T-helper 1 cell treated with Interleukin-12 subunit alpha and Interleukin-12 subunit beta and Interleukin-4 antibody, amounts not matched to agents 30 ng/mL and 1 ng/mL, for 36 hours (primary cell): ENCODE measurements around the gene PLXDC2. TPM values are rescaled to one million over a fixed set of nuclear protein-coding genes. Genes with fewer than 3 reads are reported as not detected.

ENCODE experiments used
- intact Hi-C: fragments of 100-400 bp; cut with micrococcal nuclease; formaldehyde crosslinking; loops from one replicate; pipeline ENCODE4 v1.15.1; 2024
- total RNA-seq: library from RNA; stranded (reverse); gene quantifications from 2 replicates; pipeline ENCODE4 v1.2.3, GENCODE V29; 2022

PLXDC2 gene
- total RNA-seq, 1 donor from 2014 or later = 0.10 TPM

- intact Hi-C loops = no loop called here
These were observed 118.9 kb downstream of the PLXDC2 start for GRCh38 chr10:19935176-19935575.

DNA sequence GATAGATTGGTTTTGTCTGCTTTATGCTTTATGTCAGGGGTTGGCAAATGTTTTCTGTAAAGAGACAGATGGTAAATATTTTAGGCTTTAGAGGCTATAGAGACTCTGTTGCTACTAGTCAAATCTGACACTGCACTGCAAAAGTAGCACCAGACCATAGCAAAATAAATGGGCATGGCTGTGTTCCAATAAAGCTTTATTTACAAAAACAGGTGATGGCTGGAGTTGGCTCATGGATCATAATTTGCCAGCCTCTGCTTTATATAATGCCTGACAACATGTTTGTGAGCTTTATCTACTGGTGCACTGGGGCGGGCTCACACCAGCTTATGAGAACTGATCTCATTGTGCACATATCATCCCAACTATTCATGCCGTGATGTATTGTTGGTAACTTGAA, 120.1 kb downstream of the PLXDC2 start:
- intact Hi-C loops = no loop called here

GRCh38 chr10:19937989-19938388, 121.8 kb downstream of the PLXDC2 start:
- intact Hi-C loops = no loop called here

GRCh38 chr10:19941206-19941880, 125.1 kb downstream of the PLXDC2 start:
- intact Hi-C loops = no loop called here

DNA sequence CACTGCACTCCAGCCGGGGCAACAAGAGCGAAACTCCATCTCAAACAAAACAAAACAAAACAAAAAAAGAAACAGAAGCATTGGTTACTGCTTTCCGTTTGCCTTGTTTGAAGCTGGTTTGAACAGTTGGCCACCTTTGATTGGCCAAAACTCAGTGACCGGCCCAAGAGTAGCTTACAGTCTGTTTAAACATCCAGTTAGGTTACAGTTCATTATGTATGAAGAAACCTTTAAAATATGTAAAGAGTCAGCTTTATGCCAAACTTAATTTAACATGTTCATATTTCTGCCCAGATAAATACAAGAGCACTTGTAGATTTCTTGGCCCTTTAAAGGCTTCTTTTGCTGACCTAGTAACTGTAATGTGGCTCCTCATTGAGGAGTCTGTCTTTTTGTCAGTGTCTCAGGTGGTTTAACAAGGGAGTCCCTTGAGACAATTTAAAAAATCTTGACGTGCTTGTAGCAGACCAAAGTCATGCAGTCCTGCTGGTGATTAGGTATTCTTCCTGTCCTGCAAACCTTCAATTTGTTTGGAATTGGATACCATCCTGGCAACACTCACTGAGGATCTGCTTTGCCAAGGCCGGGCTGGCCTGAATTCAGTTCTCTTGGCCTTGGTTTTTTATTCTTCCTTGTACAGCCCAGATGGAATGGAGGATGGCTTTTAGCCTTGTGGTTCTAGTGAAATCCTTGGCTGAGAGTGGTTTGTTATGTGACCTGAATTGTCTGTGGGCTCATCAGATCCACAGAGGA, 128.9 kb downstream of the PLXDC2 start:
- intact Hi-C loops = no loop called here

DNA sequence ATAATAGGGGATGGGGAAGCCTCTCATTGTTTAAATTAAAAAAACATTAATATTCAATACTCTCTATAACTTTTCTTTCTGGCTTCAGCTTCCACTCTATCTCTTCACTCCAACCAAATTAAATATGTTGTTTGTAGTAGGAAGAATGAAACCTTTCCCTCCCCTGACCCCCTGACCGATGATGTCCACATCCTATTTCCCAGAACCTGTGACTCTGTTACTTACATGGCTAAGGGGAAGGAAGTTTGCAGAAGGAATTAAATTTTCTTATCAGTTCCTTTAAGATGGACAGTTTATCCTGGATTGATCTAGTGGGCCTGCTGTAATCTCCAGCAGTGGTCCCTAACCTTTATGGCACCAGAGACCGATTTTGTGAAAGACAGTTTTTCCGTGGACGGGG, 130.0 kb downstream of the PLXDC2 start:
- intact Hi-C loops = no loop called here

GRCh38 chr10:19946791-19947190, 130.6 kb downstream of the PLXDC2 start:
- intact Hi-C loops = no loop called here

GRCh38 chr10:19947215-19947614, 131.0 kb downstream of the PLXDC2 start:
- intact Hi-C loops = no loop called here

GRCh38 chr10:19947656-19948055, 131.4 kb downstream of the PLXDC2 start:
- intact Hi-C loops = no loop called here

DNA sequence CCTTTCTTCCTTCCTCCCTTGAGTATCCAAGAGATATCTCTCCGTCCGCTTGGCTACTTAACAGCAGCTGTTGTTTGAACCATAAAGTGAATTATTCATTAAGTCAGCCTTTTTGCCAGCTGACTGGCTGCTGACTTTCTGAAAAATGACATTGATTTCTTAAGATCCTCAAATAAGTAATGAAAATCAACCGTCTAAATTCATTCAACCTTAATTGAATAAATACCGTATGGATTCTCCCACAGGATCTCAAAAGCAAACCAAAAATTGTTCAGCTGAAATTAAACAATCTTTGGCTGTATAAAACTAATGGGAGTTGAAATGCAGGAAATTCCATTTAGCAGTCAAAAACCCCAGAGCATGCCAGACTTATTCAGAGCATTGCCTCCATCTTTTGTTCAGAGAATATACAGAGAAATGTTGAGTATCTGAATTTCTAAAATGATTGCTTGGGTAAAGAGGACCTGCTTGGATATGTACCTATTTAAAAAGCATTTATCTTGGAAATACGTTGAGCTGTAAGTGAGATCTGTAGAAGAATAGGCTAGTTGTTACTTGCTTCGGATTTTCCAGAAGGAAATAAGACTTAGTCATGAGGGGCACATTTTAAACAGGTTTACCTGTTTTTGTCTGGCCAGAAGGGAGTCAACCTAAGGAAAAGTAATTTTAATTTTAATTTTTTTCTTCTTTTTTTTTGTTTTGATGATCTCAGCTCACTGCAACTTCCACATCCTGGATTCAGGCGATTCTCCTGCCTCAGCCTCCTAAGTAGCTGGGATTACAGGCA, 136.2 kb downstream of the PLXDC2 start:
- intact Hi-C loops = no loop called here

DNA sequence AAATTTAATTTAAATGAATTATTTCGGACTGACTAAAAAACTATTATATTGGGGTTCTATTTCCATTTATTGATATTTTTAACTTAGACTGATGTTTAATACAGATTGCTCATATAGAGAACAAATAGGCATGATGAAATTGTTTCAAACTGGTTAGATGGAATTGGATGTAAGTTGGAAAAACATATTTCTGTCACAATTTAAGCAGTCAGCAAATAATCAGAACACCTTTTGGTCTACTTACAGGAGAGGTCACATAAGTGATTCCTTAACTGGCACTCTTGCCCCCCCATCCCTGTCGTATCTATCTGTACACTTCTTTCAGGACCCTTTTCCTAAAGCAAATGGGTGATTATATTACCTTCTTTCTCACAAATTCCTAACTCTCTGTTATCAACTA, 138.4 kb downstream of the PLXDC2 start:
- intact Hi-C loops = no loop called here

GRCh38 chr10:19956516-19957032, 140.3 kb downstream of the PLXDC2 start:
- intact Hi-C loops = no loop called here

DNA sequence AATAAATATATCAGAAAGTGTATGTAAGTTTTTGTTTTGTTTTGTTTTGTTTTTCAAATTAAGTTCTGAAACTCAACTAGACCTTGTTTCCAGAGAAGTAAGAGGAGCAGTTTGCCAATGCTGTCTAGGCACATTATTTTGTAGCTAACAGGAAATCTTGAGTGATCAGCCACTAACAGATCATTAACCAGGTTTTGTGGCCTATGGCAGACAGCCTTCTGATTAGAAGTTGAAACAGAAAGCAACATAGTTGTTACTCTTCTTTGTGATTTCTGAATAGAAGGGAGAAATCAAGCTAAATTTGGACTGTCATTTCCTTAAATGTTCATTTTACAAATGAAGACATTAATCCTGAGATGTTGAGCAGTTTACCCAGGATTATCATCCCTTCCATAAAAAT, 142.6 kb downstream of the PLXDC2 start:
- intact Hi-C loops = no loop called here

DNA sequence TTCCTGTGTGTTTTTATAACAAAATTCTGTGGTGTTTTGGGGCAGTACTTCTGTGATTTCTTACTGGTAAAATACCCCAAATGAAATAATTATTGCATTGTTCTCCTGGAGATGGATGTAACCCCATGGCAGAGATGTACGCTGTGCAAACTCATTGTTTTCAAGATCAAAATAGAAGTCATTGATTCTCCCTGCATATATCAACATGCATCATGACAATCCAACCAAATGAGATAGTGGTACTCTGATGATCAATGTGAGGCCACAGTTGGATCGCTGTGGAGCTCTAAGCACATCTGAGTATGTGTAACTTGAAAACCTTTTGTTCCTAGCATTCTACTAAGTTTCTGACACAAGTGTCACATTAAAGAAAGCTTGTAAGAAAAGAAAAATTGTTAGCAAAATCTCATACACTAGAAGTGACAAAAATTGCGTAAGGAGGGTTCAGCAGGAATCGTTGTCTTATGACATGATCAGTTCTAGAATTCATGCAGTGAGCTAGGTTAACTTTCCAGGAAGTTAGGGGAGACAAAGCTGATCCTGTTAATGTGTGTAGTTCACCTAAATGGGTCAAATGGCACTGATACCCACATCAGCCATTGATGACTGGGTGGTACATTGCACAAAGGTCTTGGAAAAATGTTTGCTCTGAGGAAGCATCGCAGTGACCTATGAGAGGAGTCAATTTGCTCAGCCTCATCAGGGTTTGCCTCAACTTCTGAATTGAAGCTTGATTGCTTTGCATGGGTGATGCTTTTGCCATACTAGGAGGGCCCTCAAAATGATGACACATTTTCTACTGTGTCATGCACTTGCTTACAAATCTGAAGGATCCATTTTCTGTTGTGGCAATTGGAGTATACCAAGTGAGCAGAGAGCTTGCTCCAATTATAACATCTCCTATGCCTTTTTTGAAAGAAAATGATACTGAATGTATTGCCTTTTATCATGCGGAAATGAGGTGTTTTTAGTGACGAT, 145.1 kb downstream of the PLXDC2 start:
- intact Hi-C loops = no loop called here

DNA sequence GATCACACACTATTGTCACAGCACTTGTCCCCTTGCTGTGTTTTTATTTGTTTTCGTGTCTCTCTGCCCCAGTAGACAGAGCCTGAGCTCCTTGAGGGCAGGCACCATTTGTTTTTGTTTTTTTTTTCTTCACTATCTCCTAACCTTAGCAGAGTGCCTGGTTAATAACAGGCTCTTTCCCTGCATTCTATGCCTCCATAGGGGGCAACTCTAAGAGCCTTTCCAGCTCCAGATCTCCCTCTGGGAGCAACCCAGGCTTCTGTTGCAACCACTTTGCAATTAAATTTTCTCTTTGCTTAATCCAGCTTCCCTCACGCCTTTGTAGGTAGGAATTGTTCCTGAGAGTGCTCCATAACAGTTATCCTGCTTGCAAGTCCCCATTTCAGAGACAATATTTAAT, 148.4 kb downstream of the PLXDC2 start:
- intact Hi-C loops = no loop called here

- intact Hi-C loops = no loop called here
These were observed 150.5 kb downstream of the PLXDC2 start for GRCh38 chr10:19966751-19967150.

DNA sequence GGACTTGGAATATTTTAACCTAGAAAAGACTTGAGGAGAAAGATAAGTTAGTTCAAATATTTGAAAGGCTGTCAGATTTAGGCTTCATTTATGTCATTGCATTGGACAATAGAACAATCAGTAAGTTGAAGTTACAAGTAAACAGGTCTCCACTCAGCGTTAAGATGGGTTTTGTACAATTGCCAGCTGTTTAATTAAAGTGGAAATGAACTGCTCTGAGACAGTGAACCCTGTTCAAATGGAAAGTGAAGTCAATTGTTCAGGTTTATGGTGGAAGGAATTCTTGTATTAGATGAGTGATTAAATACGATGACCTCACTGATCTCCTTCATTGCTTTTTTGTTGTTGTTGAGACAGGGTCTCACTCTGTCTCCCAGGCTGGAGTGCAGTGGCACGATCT, 151.7 kb downstream of the PLXDC2 start:
- intact Hi-C loops = no loop called here

DNA sequence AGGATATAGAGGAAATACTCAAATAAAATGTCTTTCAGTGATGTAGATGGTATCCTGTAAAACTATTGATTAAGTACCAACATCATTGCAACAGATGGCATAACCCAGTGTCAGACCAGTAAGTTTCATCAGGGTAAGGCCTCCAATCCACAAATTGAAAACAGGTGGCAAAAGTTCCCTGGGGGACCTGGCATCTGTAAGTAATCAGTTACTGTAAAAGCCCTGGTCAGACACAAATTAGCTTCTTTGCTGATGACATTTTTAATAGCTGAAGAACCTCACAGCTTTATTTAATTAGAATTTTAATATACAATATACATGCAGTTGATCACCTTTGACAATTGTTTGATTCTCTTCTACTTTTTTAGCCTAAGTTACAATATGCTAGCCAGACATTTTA, 152.5 kb downstream of the PLXDC2 start:
- intact Hi-C loops = no loop called here

DNA sequence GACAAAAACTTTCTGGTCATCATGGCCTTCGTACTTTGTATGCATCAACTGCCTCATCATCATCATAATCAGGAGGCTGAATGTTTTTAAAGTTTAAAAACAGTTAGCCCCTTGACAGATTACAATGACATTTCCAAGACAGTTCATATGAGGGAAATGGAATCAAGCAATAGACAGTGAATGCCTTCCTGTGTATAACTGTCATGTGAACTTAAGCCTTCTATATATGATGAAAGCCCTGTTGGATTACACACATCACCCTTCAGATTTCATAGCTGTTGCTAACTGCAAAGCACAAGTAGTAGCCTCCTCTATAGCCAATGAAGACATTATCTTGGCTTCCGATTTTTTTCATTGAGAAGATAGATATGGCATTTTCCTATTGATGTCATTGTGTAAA, 154.0 kb downstream of the PLXDC2 start:
- intact Hi-C loops = no loop called here

DNA sequence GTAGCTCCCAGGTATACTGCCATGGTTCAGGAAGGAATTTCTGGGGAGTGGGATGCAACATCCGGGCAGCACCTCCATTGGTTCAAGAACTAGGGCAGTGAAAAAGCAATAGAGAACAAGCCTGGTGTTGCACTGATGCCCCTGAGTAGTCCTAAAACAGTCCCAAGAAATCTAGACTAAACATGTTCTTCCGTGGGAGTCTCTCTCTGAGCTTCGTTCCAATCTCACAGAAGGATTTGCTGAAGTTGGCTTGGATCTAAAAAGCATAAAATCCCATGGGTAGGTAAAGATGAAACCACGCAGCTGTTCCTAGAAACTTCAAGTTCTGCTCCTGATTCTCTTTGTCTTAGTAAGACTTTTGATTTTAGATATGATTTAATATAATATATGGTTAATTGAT, 154.5 kb downstream of the PLXDC2 start:
- intact Hi-C loops = no loop called here
